NCI-H2107 treated with DMSO at 0.1 percent for 48 hours (cell line): Measurements from ENCODE around the gene B9D1.
"Not testable (repeated sequence)": the region's sequence is repeated elsewhere in the genome, so short reads cannot be mapped to it uniquely, and the experiment has no call there.

Experiments
- DNase-seq: peaks from one replicate; lab custom pipeline; 2025; ENCODE audit not compliant: unreplicated experiment; lab: John Stamatoyannopoulos, UW

Gene B9D1

DNA sequence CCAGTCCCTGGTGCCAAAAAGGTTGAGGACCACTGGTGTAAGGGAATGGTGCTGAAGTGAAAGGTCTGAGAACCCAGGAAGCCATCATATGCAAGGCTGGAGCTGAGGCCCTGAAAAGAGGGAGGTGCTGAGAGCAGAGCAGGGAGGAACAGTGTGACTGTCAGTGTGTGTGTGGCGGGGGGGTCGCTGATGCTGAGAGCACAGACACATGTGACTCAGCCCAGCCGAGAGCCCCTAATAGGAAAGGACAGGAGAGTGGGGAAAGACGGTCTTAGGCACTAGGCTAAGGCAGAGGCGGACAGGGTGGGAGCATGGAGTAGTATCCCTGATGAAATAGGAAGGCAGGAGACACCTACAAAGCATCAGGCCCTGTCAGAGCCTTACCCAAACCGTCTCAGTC lies 1.2 kb downstream of the B9D1 start:
- no peak for DNase-seq

DNA sequence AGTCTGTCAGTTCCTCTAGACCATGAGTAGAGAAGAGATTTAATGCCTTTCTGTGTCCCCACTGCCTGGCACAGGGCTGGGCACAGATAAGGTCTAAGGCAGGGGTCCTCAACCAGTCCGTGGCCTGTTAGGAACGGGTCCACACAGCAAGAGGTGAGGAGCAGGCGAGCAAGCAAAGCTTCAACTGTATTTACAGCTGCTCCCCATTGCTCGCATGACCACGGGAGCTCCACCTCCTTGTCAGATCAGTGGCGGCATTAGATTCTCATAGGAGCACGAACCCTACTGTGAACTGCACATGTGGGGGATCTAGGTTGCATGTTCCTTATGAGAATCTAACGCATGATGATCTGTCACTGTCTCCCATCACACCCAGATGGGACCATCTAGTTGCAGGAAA lies 1.8 kb downstream of the B9D1 start:
- no peak for DNase-seq

DNA sequence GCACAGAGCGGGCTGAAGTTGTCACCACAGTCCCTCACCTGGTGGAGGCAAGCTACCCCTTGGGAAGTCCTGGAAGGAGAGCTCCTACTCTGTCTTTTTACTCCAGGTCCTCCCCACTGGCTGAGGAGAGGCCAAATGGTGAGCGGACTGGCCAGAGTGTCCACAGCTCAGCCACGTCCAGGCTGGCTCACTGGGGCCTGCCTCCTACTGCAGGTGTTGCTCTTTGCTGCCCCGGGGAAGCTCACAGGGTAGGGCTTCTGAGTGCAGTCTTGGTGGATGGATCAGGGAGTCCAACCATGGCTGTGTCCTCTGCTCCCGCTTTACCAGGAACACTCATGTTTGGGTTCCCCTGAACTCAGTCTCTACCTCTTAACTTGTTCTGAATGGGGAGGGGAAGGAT lies 2.7 kb downstream of the B9D1 start:
- no peak for DNase-seq

DNA sequence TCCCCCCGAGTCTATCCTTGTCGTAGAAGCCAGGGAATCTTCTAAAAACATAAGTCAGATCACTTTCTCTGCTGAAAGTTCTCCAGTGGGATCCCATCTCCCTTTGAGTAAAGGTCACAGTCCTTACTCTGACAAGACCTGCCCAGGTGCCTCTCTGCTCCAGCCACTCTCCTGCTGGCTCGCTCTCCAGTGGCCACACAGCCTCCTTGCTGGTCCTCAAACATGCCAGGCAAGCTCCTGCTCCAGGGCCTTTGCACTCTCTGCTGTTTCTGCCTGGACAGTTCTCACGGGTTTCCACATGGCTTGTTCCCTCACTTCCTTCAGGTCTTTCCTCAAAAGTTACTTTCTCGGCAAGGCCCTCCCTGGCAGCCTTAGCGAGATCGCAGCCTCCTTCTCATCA lies 3.4 kb downstream of the B9D1 start:
- DNase-seq: no peak

DNA sequence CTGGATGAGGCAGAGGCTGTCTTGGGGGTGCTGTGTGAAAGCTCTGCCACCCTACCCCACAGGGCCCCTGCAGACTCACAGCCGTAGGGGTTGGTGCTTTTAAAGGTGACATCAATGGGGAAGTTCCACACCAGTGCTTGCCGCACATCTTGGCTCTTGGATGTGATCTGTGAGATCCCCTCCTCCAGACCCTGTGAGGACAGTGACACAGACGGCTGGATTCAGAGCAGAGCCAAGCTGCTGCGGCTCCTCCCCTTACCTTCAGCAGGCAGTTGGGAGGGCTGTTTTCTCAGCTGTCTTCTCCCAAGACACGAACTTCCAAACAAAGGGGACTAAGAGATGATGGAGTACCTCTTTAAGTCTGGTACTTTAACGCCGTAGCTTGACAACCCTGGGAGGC lies 4.8 kb downstream of the B9D1 start:
- no peak for DNase-seq

DNA sequence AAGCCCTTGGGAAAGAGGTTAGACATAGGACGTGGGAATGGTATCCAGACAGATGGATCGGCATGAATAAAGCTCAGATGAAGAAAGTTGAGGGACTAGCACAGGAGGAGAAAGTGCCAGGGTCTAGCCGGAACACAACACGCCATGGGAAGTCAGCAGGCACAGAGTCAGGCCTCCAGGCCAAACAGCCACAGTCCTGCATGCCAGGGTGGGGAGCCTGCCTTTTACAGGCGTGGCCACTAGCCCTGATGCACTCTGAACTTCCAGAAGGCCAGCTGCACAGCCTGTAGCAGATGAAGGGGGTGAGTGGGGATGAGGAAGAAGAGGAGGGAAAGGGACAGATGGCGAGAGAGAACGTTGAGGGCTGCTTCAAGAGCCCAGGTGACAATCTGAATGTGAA lies 5.2 kb downstream of the B9D1 start:
- DNase-seq: no peak

DNA sequence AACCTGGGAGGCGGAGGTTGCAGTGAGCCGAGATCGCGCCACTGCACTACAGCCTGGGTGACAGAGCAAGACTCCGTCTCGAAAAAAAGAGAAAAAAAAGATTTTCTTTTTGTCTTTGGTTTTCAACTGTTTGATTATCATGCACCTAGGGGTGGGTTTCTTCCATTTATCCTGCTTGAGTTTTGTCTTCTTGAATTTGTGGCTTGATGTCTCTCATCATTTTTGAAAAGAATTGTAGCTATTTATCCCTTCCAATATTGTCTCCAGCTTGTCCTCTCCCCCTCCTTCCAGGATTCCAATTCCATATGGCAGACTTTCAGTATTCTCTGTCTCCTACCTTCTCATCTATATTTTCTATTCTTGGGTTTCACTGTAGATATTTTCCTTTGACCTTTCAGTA lies 7.8 kb downstream of the B9D1 start:
- no peak for DNase-seq

DNA sequence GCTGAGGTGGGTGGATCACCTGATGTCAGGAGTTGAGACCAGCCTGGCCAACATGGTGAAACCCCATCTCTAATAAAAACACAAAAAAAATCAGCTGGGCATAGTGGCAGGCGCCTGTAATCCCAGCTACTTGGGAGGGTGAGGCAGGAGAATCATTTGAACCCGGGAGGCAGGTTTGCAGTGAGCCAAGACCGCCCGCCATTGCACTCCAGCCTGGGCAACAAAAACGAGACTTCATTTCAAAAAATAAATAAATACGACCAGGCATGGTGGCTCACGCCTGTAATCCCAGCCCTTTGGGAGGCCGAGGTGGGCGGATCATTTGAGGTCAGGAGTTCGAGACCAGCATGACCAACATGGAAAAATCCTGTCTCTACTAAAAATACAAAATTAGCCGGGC lies 9.1 kb downstream of the B9D1 start:
- not testable (repeated sequence) for DNase-seq

DNA sequence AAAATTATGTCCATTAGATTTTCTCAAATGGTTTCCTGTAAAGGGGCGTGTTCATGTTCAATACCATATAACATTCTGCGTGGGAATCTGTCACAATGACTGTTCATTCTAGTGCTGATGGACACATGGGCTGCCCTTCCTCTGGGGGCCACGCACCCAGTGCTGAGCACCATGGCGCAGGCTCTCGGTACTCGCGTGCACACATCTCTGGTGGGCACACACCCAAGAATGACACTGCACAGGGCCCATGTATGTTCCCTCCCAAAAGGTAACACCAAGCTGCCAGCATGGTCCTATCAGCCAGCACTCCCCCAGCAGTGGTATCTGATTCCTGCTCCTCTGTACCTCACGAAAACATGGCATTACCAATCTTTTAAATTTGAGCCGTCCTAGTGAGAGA lies 13.7 kb downstream of the B9D1 start:
- DNase-seq: no peak

DNA sequence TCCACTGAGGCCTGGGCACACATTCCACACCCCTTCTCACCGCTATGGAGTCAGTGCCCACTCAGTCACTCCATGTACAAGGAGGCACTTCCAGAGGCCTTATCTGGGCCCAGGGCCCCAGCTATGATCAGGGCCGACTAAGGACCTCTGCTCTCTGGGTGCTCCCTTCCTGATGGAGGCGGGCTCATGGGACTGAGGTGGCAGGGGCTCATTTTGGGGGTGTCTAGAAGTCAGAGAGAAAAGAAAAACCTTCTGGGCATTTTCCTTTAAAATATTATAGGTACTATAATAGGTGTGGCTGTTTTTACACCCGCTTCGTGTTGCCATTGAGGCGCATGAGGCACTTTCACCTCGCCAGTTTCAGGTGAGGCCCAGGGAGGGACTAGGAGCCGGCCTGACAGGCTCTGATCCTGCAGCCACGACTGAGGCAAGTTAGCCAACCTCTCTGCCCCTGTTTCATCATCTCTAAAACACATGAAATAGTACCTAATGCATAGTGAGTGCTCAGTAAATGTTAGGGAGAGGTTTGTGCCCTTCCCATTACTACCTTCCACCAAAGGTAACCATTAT lies 14.4 kb downstream of the B9D1 start:
- no peak for DNase-seq

DNA sequence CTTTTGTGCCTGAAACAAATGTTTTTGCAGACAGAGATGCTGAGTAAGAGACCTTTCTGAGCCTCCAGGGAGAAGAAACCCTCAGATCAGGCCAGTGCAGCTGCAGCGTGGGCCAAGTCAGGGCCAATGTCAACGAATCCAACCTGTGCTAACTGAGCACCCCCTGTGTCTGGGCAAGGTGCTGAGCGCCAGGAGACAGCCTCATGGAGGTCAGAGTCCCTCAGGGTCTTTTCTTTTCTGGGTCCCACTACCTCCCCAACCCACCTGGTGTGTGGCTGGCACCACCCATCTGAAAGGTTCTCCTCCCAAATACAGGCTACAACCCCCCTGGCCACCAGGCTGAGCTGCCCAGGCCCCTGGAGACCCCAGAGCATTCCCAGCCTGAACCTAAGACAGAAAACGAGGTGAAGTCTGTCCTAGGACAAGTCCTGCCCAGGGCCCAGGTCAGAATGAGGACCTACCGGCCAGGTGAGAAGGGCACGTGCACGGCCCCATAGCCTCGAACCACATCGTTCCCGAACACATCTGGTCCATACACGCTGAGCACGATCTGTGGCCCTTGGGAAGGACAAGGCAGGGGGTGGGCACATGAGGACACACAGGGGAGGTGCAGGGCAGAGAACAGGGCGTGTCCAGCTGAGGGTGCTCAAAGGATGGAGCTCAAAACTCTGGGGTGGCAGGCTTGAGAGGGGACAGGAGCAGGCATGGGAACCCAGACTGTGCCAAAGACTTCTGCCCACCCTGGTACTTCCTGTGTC lies 15.0 kb downstream of the B9D1 start:
- DNase-seq: no peak

DNA sequence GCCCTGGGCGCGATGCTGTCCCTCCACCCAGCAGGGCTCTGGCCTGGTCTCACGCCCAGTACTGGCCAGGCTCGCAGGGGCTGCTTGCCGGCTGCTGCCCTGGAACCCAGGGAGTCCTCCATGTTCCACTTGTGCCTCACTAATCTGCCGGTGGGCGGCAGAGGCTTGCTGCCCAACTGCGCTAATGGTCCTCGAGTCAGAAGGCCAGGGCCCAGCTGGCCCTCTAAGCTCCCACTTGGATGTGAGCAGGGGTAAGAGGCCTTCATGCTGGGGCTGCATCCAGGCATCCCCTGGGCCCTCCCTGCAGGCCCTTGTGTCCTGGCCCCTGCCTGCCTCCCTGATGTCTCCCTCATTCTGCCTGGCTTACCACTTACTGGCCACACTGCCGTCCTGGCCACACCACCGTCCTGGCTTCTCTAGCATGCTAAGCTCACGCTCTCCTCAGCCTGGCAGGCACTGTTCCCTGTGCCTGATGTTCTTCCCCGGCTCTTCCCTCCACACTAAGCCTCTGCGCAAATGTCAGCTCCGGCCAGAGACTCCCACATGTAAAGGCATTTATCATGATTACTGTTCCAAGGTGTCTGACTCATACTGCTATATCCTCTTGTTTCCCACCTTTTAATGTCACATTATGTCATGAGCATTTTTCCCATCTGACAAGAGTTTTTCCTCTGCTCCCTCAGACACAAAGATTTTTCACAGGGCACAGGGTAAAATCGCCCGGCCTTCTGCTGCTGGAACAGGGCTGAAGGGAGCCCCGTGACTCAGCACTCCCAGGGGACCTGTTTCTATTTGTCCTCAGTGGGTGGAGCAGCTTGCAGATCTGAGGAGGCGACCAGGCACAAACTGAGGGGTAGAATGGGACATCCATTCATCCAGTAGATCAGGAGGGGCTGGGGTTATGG lies 15.9 kb downstream of the B9D1 start:
- peak; percentile 45 for DNase-seq

DNA sequence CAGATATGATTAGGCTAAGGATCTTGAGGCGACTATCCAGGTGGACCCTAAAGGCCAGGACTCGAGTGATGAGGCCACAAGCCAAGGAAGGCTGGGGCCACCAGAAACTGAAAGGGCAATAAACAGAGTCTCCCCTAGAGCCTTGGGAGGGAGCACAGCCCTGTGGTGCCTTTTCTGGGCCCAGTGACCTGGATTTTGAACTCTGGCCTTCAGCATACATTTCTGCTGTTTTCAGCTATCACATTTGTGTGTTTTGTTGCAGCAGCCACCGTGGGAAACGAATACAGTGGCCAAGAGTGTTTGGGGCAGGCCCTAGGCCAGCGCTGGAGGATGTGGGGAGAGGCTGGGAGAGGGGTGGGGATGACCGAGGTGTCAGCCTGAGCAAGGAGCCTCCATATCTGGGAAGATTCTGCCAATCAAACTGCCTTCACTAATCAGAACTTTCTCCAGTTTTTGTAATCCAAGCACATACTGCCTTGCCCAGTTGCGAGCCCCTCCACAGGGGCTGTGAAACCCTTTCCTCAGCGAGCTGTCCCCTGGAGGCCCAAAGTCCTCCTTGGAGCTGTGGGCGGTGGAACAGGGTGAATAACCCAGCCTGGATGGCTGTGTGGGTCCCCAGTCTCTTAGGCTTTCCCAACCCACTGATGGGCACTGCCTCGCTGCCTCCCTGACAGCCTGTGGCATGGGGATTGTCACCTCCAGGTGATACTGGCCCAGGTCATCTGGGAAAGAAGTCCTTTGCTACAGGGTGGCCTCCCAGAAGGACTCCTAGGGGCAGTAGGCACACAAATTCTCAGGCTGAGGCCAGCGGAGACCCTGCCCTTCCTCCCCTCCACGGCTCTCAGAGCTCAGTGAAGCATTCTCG lies 16.8 kb downstream of the B9D1 start:
- no peak for DNase-seq

DNA sequence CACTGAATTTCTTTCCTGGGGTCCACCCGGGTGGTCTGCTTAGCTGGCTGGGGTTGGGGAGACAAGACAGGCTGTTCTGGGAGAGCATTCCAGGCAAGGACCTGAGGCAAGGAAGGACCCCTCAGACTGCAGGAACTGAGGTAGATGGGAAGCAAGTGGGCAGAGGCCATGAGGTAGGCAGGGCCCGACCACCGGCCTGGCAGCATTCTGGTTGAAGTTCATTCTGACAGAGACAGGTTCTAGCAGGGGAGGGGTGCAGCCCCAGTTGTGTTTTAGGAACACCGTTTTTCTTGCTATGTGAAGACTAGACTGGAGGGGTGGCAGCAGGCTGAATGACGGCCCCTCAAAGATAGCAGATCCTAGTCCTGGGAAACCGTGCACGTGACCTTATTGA lies 17.5 kb downstream of the B9D1 start:
- DNase-seq: no peak

DNA sequence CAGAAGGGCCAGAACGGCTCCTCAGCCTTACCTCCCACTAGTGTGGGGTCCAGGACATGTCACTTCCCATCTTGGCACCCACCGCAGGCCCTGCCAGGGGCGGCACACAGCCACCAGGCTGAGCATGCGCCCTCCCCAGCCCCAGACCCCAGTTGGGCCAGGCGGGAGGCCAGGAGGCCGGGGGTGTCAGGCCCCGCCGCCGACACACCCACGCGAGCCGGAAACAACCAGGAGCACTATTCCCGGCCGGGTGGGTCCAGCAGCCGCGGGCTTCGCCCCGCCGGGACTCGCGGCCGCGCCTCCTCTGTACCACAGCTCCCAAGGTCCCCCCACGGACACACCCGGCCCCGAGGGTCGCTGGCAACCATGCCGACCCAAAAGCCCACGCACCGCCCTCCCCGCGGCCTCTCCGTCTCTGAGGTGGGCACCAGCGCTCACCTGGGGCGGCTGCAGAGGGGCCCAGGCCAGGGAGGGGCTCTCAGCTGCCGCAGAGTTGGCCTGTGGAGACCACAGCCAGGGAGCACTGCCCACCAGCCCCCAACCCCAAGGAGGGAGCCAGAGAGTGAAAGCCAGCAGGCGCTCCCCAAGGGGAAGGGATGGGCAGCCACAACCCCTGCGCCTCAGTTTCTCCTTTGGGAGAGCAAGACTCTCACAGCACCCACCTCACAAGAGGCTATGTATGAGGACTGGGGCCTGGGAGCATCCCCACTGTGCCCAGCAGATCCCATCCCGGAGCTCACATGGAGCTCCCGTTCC lies 18.0 kb downstream of the B9D1 start:
- DNase-seq: no peak

DNA sequence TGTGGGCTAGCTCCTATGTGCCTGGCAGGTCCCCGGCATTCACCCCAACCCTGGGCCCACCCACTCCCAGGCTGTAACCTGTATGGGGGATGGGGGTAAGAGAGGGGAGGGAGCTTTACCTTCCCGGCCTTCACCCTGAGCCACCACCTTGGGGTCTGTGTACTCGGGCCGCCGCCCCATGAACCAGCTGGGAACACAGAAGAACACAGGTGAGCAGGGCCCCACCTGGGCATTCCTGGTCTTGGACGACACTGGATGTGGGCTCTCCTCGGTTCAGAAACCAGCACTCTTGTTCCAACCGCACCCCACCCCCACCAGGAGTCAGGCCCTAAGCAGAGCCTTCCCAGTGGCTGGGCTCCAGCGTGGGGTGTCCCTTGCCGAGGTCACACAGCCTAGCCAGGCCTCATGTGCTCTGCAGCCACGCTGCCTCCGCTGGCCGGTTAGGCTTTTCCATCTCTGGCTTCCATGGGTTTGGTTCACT lies 18.8 kb downstream of the B9D1 start:
- no peak for DNase-seq

DNA sequence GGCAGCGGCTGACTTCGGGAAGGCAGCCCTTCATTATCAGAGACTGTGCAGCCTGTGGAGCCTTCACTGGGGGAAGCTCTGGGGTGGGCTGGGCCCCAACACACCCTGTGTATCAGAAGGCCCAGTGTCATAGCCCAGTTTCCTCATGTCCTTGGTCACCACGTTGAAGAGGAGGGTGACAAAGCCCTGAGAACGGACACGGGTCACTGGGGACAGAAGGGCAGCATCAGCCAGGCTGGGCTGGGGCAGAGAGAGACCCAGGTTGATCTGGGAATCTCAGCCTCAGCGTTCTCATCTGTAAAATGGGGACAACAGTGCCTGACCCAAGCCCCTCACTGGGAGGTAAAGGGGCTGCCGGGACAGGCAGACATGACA lies 19.3 kb downstream of the B9D1 start:
- DNase-seq: no peak

DNA sequence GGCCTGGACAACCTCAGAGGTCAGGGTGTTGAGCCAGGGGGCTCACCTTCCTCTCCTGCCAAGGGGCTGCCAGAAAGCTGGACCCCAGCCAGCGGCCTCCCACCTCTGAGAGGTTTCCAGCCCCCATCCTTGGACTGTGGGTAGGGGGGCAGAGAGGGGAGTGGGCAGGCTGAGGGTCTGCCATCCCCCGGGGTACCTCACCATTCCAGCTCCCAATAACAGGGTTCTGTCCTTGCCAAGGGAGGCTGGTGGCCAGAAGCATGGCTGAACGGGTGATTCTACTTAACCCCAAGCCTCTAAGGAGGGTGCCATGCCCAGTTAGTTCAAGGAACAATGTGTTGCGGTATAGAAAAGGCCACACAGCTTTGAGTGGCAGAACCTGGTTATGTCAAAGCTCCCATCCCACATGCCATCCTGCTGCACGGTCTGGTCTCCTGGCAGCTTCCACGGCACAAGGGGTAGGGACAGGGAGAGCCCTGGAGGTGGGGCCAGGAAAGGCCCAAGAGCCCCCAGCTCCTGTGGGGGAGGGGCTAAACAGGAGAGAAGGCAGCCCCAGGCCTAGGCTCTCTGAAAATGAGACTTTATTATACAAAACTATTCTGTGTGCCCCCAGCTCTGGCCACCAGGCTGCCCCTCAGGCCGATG lies 19.8 kb downstream of the B9D1 start:
- no peak for DNase-seq

DNA sequence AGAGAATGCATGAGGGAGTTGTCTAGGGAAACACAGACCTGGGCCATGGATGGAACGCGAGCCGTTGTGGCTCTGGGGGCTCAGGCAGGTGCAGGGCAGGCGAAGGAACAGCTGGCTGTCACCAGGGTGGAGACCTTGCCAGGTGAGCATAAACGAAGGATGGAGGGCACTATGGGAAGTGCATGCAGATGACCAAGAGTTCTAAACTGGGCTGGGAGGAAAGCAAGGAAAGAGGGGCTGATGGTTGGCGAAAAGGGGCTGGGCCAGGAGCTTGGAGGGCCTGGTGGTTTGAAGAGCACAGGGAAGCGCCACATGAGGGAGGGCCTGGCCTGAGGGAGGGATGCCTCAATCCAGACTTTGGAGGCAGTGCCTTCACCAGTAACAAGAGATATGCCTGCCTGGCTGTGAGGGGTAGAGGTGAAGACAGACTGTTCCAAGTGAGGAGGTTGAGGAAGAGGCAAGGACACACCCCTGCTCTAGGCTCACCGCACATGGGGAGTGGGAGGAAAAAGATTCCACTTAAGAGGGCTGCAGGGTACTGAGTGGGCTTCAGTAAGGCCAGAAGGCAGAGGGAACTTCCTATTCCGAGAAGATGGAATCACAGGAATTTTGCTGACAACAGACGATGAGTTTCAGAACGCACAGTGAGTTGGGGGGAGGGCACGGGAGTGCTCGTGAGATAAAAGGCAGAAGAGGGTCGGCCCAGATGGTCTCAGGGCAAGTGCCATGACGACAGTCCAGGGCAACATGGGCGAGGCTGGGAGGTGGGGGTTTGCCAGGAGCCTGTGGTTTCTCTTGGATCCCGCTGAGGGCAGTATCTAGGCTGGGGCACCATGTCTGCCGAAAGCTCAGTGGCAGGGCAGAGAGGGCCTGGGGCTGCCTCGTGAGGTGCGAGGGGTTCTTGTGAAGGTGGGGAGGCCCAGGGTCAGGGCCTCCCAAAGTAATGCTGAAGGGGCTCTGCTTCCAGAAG lies 20.6 kb downstream of the B9D1 start:
- DNase-seq: no peak
